Mesothelial cell of epicardium (in vitro differentiated cells): ENCODE data around the gene SUV39H2. TPM values are rescaled to one million over a fixed set of nuclear protein-coding genes. Genes with fewer than 3 reads are reported as not detected.
A peak's percentile ranks its signal among the peaks of the same experiment; 100 is the strongest.

ENCODE experiments used
- DNase-seq, 2 experiments: peaks; one replicate each; pipeline ENCODE4 v3.0.0; 2021; ENCODE audit warnings: low spot score in 2 of 2; ENCODE audit not compliant: unreplicated experiment in 2 of 2
- H3K27ac Mint-ChIP-seq: 2 replicates; pipeline ENCODE4 v1.8.0; 2021; ENCODE audit warnings: mixed read lengths
- H3K27me3 Mint-ChIP-seq: 2 replicates; pipeline ENCODE4 v1.8.0; 2021; ENCODE audit warnings: low read depth, mixed read lengths
- H3K36me3 Mint-ChIP-seq: 2 replicates; pipeline ENCODE4 v1.8.0; 2021; ENCODE audit warnings: mixed read lengths
- H3K4me1 Mint-ChIP-seq: 2 replicates; pipeline ENCODE4 v1.8.0; 2021; ENCODE audit warnings: mixed read lengths
- H3K4me3 Mint-ChIP-seq: 2 replicates; pipeline ENCODE4 v1.8.0; 2021; ENCODE audit warnings: mild to moderate bottlenecking, moderate library complexity, mixed read lengths
- H3K9me3 Mint-ChIP-seq: 2 replicates; pipeline ENCODE4 v1.8.0; 2021; ENCODE audit warnings: mixed read lengths
- total RNA-seq: library from RNA; stranded (reverse); gene quantifications from 3 replicates; pipeline ENCODE4 v1.2.1, GENCODE V29; 2021
- TF ChIP-seq, protein P1 (sequence below): fragments of 200-600 bp; sonication (generic); IDR thresholded peaks from one replicate; pipeline ENCODE4 v1.5.0; 2021; ENCODE audit warnings: antibody characterized with exemption; ENCODE audit not compliant: unreplicated experiment

Gene SUV39H2
- total RNA-seq, 1 donor from 2014 or later = 25.8 TPM

GRCh38 chr10:14879124-14879927 lies 660 bp downstream of the SUV39H2 start:
- Mint-ChIP-seq H3K4me3 (peak overlapping the region; percentile 89), H3K9me3 (no peaks in the 10 kb centered on the region), H3K27ac (peak overlapping the region; percentile 94), H3K36me3 (peaks cover 4% of the 10 kb centered on the region), H3K4me1 (peaks cover 31% of the 10 kb centered on the region), H3K27me3 (no peaks in the 10 kb centered on the region)
- DNase-seq = peak in 1 of 2 experiments; percentile 64
- TF ChIP-seq, protein P1, sequence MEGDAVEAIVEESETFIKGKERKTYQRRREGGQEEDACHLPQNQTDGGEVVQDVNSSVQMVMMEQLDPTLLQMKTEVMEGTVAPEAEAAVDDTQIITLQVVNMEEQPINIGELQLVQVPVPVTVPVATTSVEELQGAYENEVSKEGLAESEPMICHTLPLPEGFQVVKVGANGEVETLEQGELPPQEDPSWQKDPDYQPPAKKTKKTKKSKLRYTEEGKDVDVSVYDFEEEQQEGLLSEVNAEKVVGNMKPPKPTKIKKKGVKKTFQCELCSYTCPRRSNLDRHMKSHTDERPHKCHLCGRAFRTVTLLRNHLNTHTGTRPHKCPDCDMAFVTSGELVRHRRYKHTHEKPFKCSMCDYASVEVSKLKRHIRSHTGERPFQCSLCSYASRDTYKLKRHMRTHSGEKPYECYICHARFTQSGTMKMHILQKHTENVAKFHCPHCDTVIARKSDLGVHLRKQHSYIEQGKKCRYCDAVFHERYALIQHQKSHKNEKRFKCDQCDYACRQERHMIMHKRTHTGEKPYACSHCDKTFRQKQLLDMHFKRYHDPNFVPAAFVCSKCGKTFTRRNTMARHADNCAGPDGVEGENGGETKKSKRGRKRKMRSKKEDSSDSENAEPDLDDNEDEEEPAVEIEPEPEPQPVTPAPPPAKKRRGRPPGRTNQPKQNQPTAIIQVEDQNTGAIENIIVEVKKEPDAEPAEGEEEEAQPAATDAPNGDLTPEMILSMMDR = no peak

DNA sequence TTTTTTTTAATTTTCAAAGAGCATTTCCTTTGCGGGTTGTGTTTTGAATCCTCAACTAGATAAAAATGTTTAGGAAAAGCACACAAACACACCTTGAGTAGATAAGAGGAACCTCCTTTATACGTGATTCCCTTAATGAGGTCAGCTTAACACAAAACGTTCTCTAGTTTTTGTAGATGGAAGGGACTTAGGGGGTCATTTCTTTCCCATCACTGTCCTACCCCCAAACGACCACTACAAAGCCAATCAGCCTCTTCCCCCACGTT lies 1.2 kb downstream of the SUV39H2 start:
- H3K27me3 Mint-ChIP-seq = no peaks in the 10 kb centered on the region
- TF ChIP-seq, protein P1 = no peak
- peaks cover 4% of the 10 kb centered on the region for H3K36me3 Mint-ChIP-seq
- H3K27ac Mint-ChIP-seq = peak overlapping the region; percentile 94
- H3K4me1 Mint-ChIP-seq = peaks cover 31% of the 10 kb centered on the region
- no peak for DNase-seq
- no peaks in the 10 kb centered on the region for H3K9me3 Mint-ChIP-seq
- H3K4me3 Mint-ChIP-seq = peak overlapping the region; percentile 89

GRCh38 chr10:14880229-14880628 lies 1.6 kb downstream of the SUV39H2 start:
- H3K36me3 Mint-ChIP-seq = peaks cover 4% of the 10 kb centered on the region
- no peak for DNase-seq
- TF ChIP-seq, protein P1 = no peak
- H3K27me3 Mint-ChIP-seq = no peaks in the 10 kb centered on the region
- H3K9me3 Mint-ChIP-seq = no peaks in the 10 kb centered on the region
- peak overlapping the region; percentile 89 for H3K4me3 Mint-ChIP-seq
- H3K4me1 Mint-ChIP-seq = peaks cover 31% of the 10 kb centered on the region
- H3K27ac Mint-ChIP-seq = peak overlapping the region; percentile 94

DNA sequence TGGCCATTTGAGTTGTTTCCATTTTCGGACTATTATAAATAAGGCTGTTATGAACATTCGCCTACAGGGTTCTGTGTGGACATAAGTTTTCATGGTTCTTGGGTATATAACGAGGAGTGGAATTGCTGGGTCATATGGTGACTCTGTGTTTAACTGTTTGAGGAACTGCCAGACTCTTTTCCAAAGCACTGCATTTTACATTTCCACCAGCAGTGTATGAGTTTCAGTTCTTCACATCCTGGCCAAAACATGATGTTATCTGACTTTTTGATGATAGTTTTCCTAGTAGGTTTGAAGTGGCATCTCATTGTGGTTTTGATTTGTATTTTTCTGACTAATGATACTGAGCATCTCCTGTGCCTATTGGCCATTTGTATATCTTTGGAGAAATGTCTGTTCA lies 5.4 kb downstream of the SUV39H2 start:
- H3K27me3 Mint-ChIP-seq = no peaks in the 10 kb centered on the region
- H3K9me3 Mint-ChIP-seq = no peaks in the 10 kb centered on the region
- TF ChIP-seq, protein P1 = no peak
- peaks cover 18% of the 10 kb centered on the region for H3K4me1 Mint-ChIP-seq
- H3K27ac Mint-ChIP-seq = no peak overlapping the region
- no peak overlapping the region for H3K4me3 Mint-ChIP-seq
- DNase-seq = no peak
- H3K36me3 Mint-ChIP-seq = peaks cover 4% of the 10 kb centered on the region

- DNase-seq = no peak
- Mint-ChIP-seq H3K9me3 (no peaks in the 10 kb centered on the region), H3K27me3 (no peaks in the 10 kb centered on the region), H3K4me1 (peaks cover 6% of the 10 kb centered on the region), H3K27ac (no peak overlapping the region), H3K4me3 (no peak overlapping the region), H3K36me3 (no peaks in the 10 kb centered on the region)
- TF ChIP-seq, protein P1 = peak; percentile 4
Observed at GRCh38 chr10:14889318-14889717, 10.7 kb downstream of the SUV39H2 start.
